Left ventricle myocardium inferior (tissue), 1 donor: Measurements from ENCODE around the gene CENPB. TPM values are rescaled to one million over a fixed set of nuclear protein-coding genes. Genes with fewer than 3 reads are reported as not detected.

Experiments
- DNase-seq: peaks from one replicate; pipeline ENCODE4 v3.0.0-alpha.2; 2020
- H3K27ac ChIP-seq: fragments of 200-600 bp; replicated peaks from 2 replicates; pipeline ENCODE4 v1.8.0; 2021
- H3K27me3 ChIP-seq: fragments of 200-600 bp; 2 replicates; pipeline ENCODE4 v1.8.0; 2021; ENCODE audit warnings: low read depth
- H3K36me3 ChIP-seq: fragments of 200-600 bp; 2 replicates; pipeline ENCODE4 v1.8.0; 2021
- H3K4me1 ChIP-seq: fragments of 200-600 bp; 2 replicates; pipeline ENCODE4 v1.8.0; 2021
- H3K4me3 ChIP-seq: fragments of 200-600 bp; 2 replicates; pipeline ENCODE4 v1.8.0; 2021; ENCODE audit warnings: mild to moderate bottlenecking, moderate library complexity
- H3K9me3 ChIP-seq: fragments of 200-600 bp; replicated peaks from 2 replicates; pipeline ENCODE4 v1.8.0; 2021
- CTCF ChIP-seq: fragments of 200-600 bp; IDR thresholded peaks from 2 replicates; pipeline ENCODE4 v1.8.0; 2021; ENCODE audit warnings: antibody characterized with exemption, mild to moderate bottlenecking, borderline replicate concordance
- intact Hi-C: fragments of 100-400 bp; cut with micrococcal nuclease; formaldehyde crosslinking; loops from one replicate; pipeline ENCODE4 v1.11.0; 2022
- total RNA-seq: library from RNA; stranded (reverse); fragmentation: NEBNext Ultra II Directional; extraction: Animal tissue kit (Norgen Biotek cat#: 25700); gene quantifications from one replicate; pipeline ENCODE4 v1.2.1, GENCODE V29; 2021
- donor health status: DM: no; HTN: yes; CAD: no; lungs with severe emphysema.

Gene CENPB
- total RNA-seq, 1 donor from 2014 or later: 70.7 TPM

GRCh38 chr20:3801846-3802245 lies 15.3 kb upstream of the CENPB start:
- peaks cover 34% of the 10 kb centered on the region for H3K4me1 ChIP-seq
- no peak for TF ChIP-seq CTCF
- DNase-seq: no peak

GRCh38 chr20:3801299-3801698 lies 14.8 kb upstream of the CENPB start:
- intact Hi-C loops: no loop called here
- peaks cover 34% of the 10 kb centered on the region for H3K4me1 ChIP-seq

More at GRCh38 chr20:3801846-3802245, 15.3 kb upstream of the CENPB start:
- Histone ChIP-seq H3K27me3 (no peaks in the 10 kb centered on the region), H3K4me3 (no peak overlapping the region), H3K9me3 (no peaks in the 10 kb centered on the region), H3K36me3 (peaks cover 50% of the 10 kb centered on the region), H3K27ac (no peak overlapping the region)
- intact Hi-C loops: no loop called here

GRCh38 chr20:3800878-3801260 lies 14.3 kb upstream of the CENPB start:
- TF ChIP-seq CTCF: no peak
- Histone ChIP-seq H3K4me3 (no peak overlapping the region), H3K27ac (no peak overlapping the region), H3K27me3 (no peaks in the 10 kb centered on the region), H3K36me3 (peaks cover 50% of the 10 kb centered on the region), H3K9me3 (no peaks in the 10 kb centered on the region), H3K4me1 (peaks cover 31% of the 10 kb centered on the region)
- intact Hi-C loops: no loop called here
- DNase-seq: no peak

More at GRCh38 chr20:3801299-3801698, 14.8 kb upstream of the CENPB start:
- Histone ChIP-seq H3K27ac (no peak overlapping the region), H3K27me3 (no peaks in the 10 kb centered on the region), H3K36me3 (peaks cover 50% of the 10 kb centered on the region), H3K4me3 (no peak overlapping the region), H3K9me3 (no peaks in the 10 kb centered on the region)
- no peak for TF ChIP-seq CTCF
- no peak for DNase-seq

GRCh38 chr20:3800256-3800877 lies 13.8 kb upstream of the CENPB start:
- no peak overlapping the region for H3K27ac ChIP-seq
- no peaks in the 10 kb centered on the region for H3K27me3 ChIP-seq
- TF ChIP-seq CTCF: no peak
- H3K4me1 ChIP-seq: peaks cover 34% of the 10 kb centered on the region
- intact Hi-C loops: no loop called here
- H3K4me3 ChIP-seq: no peak overlapping the region
- no peaks in the 10 kb centered on the region for H3K9me3 ChIP-seq
- peaks cover 50% of the 10 kb centered on the region for H3K36me3 ChIP-seq
- DNase-seq: no peak

GRCh38 chr20:3798908-3799248 lies 12.3 kb upstream of the CENPB start:
- no peaks in the 10 kb centered on the region for H3K9me3 ChIP-seq
- H3K36me3 ChIP-seq: peaks cover 35% of the 10 kb centered on the region
- TF ChIP-seq CTCF: no peak
- no peak overlapping the region for H3K4me3 ChIP-seq
- no peaks in the 10 kb centered on the region for H3K27me3 ChIP-seq
- intact Hi-C loops: no loop called here
- no peak for DNase-seq
- no peak overlapping the region for H3K27ac ChIP-seq
- peaks cover 40% of the 10 kb centered on the region for H3K4me1 ChIP-seq
